Activated CD8-positive, alpha-beta memory T cell treated with anti-CD3 and anti-CD28 coated beads, Interleukin-2, amount 50 U/mL, for 4 hours (primary cell): Measurements from ENCODE around the gene DNER.

Experiments used
- DNase-seq: peaks from one replicate; pipeline ENCODE4 v3.0.0-alpha.2; 2020

Gene DNER

GRCh38 chr2:229313591-229313990 lies 400.8 kb downstream of the DNER start:
- no peak for DNase-seq
